Measurements from ENCODE around the gene SPATA46. TPM values are rescaled to one million over a fixed set of nuclear protein-coding genes. Genes with fewer than 3 reads are reported as not detected.

Gene SPATA46
- total RNA-seq, 3 donors from 2014 or later (not counting 1 experiment from before 2014, with no cell fraction given) = not detected

- H3K9me3 ChIP-seq (ENCODE audit: control insufficient read depth, insufficient read depth, low read length) = no peaks in the 10 kb centered on the region
- H3K4me1 ChIP-seq (ENCODE audit: control insufficient read depth, insufficient read depth, low read length) = peaks cover 11% of the 10 kb centered on the region
- Mint-ChIP-seq H3K4me1 (peaks cover 0 to 5% of the 10 kb centered on the region in 2 donors), H3K27me3 (ENCODE audit: low read depth in 2 of 2) (no peaks in the 10 kb centered on the region), H3K9me3 (no peaks in the 10 kb centered on the region), H3K27ac (no peak overlapping the region), H3K4me3 (no peak overlapping the region), H3K36me3 (no peaks in the 10 kb centered on the region)
- no peak overlapping the region for H3K27ac ChIP-seq (ENCODE audit: low read length)
- no peak overlapping the region for H3K4me3 ChIP-seq (ENCODE audit: low read length)
- no peak for TF ChIP-seq CTCF (IDR thresholded peaks at IDR 0.05)
- 93% methylated on average over 1 of the region's 1 CpG for WGBS (ENCODE audit: insufficient coverage)
- ATAC-seq (no peak), DNase-seq (no peak)
- no peaks in the 10 kb centered on the region for H3K27me3 ChIP-seq (ENCODE audit: control insufficient read depth, insufficient read depth, low read length)
- intact Hi-C loops (cut with micrococcal nuclease) = no loop called here
- H3K36me3 ChIP-seq (ENCODE audit: control insufficient read depth, insufficient read depth, low read length) = no peaks in the 10 kb centered on the region
These were observed 12.2 kb downstream of the SPATA46 start for GRCh38 chr1:162364498-162364897.

GRCh38 chr1:162363823-162364222 lies 12.8 kb downstream of the SPATA46 start:
- no peak for TF ChIP-seq CTCF (IDR thresholded peaks at IDR 0.05)
- H3K27me3 Mint-ChIP-seq (ENCODE audit: low read depth in 2 of 2) = no peaks in the 10 kb centered on the region
- Histone ChIP-seq H3K27ac (ENCODE audit: low read length) (no peak overlapping the region), H3K9me3 (ENCODE audit: control insufficient read depth, insufficient read depth, low read length) (no peaks in the 10 kb centered on the region), H3K4me1 (ENCODE audit: control insufficient read depth, insufficient read depth, low read length) (peaks cover 11% of the 10 kb centered on the region), H3K4me3 (ENCODE audit: low read length) (no peak overlapping the region), H3K27me3 (ENCODE audit: control insufficient read depth, insufficient read depth, low read length) (no peaks in the 10 kb centered on the region), H3K36me3 (ENCODE audit: control insufficient read depth, insufficient read depth, low read length) (no peaks in the 10 kb centered on the region)
- 84% methylated on average over 3 of the region's 3 CpGs for WGBS (ENCODE audit: insufficient coverage)
- no peak for DNase-seq
- H3K36me3 Mint-ChIP-seq = no peaks in the 10 kb centered on the region
- H3K4me1 Mint-ChIP-seq = peaks cover 0 to 5% of the 10 kb centered on the region in 2 donors
- H3K9me3 Mint-ChIP-seq = no peaks in the 10 kb centered on the region
- ATAC-seq = no peak
- H3K27ac Mint-ChIP-seq = no peak overlapping the region
- intact Hi-C loops (cut with micrococcal nuclease) = no loop called here
- H3K4me3 Mint-ChIP-seq = no peak overlapping the region

GRCh38 chr1:162361349-162361748 lies 15.3 kb downstream of the SPATA46 start:
- 87% methylated on average over 5 of the region's 5 CpGs for WGBS (ENCODE audit: insufficient coverage)
- Mint-ChIP-seq H3K27me3 (ENCODE audit: low read depth in 2 of 2) (peaks cover 0 to 6% of the 10 kb centered on the region in 2 donors), H3K27ac (no peak overlapping the region)

More at GRCh38 chr1:162361349-162361748, 15.3 kb downstream of the SPATA46 start:
- H3K4me3 Mint-ChIP-seq = no peak overlapping the region
- no peak overlapping the region for H3K27ac ChIP-seq (ENCODE audit: low read length)
- no peaks in the 10 kb centered on the region for H3K36me3 Mint-ChIP-seq
- DNase-seq (no peak), ATAC-seq (no peak)
- no peaks in the 10 kb centered on the region for H3K27me3 ChIP-seq (ENCODE audit: control insufficient read depth, insufficient read depth, low read length)
- H3K4me1 ChIP-seq (ENCODE audit: control insufficient read depth, insufficient read depth, low read length) = peaks cover 11% of the 10 kb centered on the region
- intact Hi-C loops (cut with micrococcal nuclease) = no loop called here
- H3K4me3 ChIP-seq (ENCODE audit: low read length) = no peak overlapping the region
- H3K9me3 Mint-ChIP-seq = no peaks in the 10 kb centered on the region
- no peaks in the 10 kb centered on the region for H3K36me3 ChIP-seq (ENCODE audit: control insufficient read depth, insufficient read depth, low read length)
- peaks cover 0 to 10% of the 10 kb centered on the region in 2 donors for H3K4me1 Mint-ChIP-seq
- no peak for TF ChIP-seq CTCF (IDR thresholded peaks at IDR 0.05)
- H3K9me3 ChIP-seq (ENCODE audit: control insufficient read depth, insufficient read depth, low read length) = no peaks in the 10 kb centered on the region
